Activated naive CD4-positive, alpha-beta T cell treated with anti-CD3 and anti-CD28 coated beads, Interleukin-2, amount 10 ng/mL, durations not matched to agents 7 days and 5 days (primary cell): ENCODE data around the gene TPCN2.

ENCODE experiments used
- CTCF ChIA-PET: fragments of 350-600 bp; sonication (Branson Sonifier 250); formaldehyde crosslinking; loops from one replicate; lab custom pipeline; 2021; ENCODE audit warnings: antibody characterized with exemption; lab: Charles Lee
- DNase-seq: peaks from one replicate; pipeline ENCODE4 v3.0.0-alpha.2; 2020
- H3K27ac Mint-ChIP-seq: one replicate; pipeline ENCODE4 v1.8.0; 2021; ENCODE audit warnings: mild to moderate bottlenecking, moderate library complexity, mixed read lengths
- H3K27me3 Mint-ChIP-seq: one replicate; pipeline ENCODE4 v1.8.0; 2021; ENCODE audit warnings: mild to moderate bottlenecking, mixed read lengths
- H3K36me3 Mint-ChIP-seq: one replicate; pipeline ENCODE4 v1.8.0; 2021; ENCODE audit warnings: mixed read lengths
- H3K4me1 Mint-ChIP-seq: one replicate; pipeline ENCODE4 v1.8.0; 2021; ENCODE audit warnings: mixed read lengths
- H3K4me3 Mint-ChIP-seq: one replicate; pipeline ENCODE4 v1.8.0; 2021; ENCODE audit warnings: mild to moderate bottlenecking, moderate library complexity, mixed read lengths
- H3K9me3 Mint-ChIP-seq: one replicate; pipeline ENCODE4 v1.8.0; 2021; ENCODE audit warnings: mixed read lengths

TPCN2 gene

GRCh38 chr11:69054397-69055211 lies 5.9 kb downstream of the TPCN2 start:
- Mint-ChIP-seq H3K4me3 (no peak overlapping the region), H3K27me3 (no peaks in the 10 kb centered on the region), H3K9me3 (no peaks in the 10 kb centered on the region), H3K4me1 (peaks cover 26% of the 10 kb centered on the region), H3K27ac (no peak overlapping the region), H3K36me3 (peaks cover 3% of the 10 kb centered on the region)
- CTCF ChIA-PET = no interaction called here
- no peak for DNase-seq

- Mint-ChIP-seq H3K27ac (no peak overlapping the region), H3K27me3 (no peaks in the 10 kb centered on the region), H3K9me3 (no peaks in the 10 kb centered on the region), H3K4me3 (no peak overlapping the region), H3K4me1 (peaks cover 20% of the 10 kb centered on the region), H3K36me3 (peaks cover 5% of the 10 kb centered on the region)
- CTCF ChIA-PET = no interaction called here
- no peak for DNase-seq
These were observed 6.5 kb downstream of the TPCN2 start for GRCh38 chr11:69055212-69055586.

GRCh38 chr11:69055598-69056516 lies 7.1 kb downstream of the TPCN2 start:
- Mint-ChIP-seq H3K4me1 (peaks cover 15% of the 10 kb centered on the region), H3K27ac (no peak overlapping the region), H3K27me3 (no peaks in the 10 kb centered on the region), H3K36me3 (peaks cover 5% of the 10 kb centered on the region), H3K4me3 (no peak overlapping the region), H3K9me3 (no peaks in the 10 kb centered on the region)
- DNase-seq = no peak
- CTCF ChIA-PET = no interaction called here

GRCh38 chr11:69057236-69057635 lies 8.5 kb downstream of the TPCN2 start:
- CTCF ChIA-PET = no interaction called here
- Mint-ChIP-seq H3K36me3 (peaks cover 5% of the 10 kb centered on the region), H3K27ac (no peak overlapping the region), H3K4me1 (peaks cover 3% of the 10 kb centered on the region), H3K27me3 (no peaks in the 10 kb centered on the region), H3K9me3 (no peaks in the 10 kb centered on the region), H3K4me3 (no peak overlapping the region)
- DNase-seq = no peak

- no peak overlapping the region for H3K27ac Mint-ChIP-seq
- no peak overlapping the region for H3K4me3 Mint-ChIP-seq
- peaks cover 3% of the 10 kb centered on the region for H3K4me1 Mint-ChIP-seq
- H3K9me3 Mint-ChIP-seq = no peaks in the 10 kb centered on the region
- peaks cover 5% of the 10 kb centered on the region for H3K36me3 Mint-ChIP-seq
- no peaks in the 10 kb centered on the region for H3K27me3 Mint-ChIP-seq
- CTCF ChIA-PET = no interaction called here
- no peak for DNase-seq
These were observed 9.1 kb downstream of the TPCN2 start for GRCh38 chr11:69057801-69058200.

GRCh38 chr11:69058511-69059270 lies 10.0 kb downstream of the TPCN2 start:
- no peaks in the 10 kb centered on the region for H3K27me3 Mint-ChIP-seq
- H3K4me1 Mint-ChIP-seq = peaks cover 3% of the 10 kb centered on the region
- DNase-seq = no peak
- peaks cover 5% of the 10 kb centered on the region for H3K36me3 Mint-ChIP-seq
- no peak overlapping the region for H3K4me3 Mint-ChIP-seq
- CTCF ChIA-PET = no interaction called here
- no peaks in the 10 kb centered on the region for H3K9me3 Mint-ChIP-seq
- no peak overlapping the region for H3K27ac Mint-ChIP-seq

GRCh38 chr11:69059429-69059828 lies 10.7 kb downstream of the TPCN2 start:
- Mint-ChIP-seq H3K27me3 (no peaks in the 10 kb centered on the region), H3K4me1 (peaks cover 3% of the 10 kb centered on the region), H3K27ac (no peak overlapping the region), H3K9me3 (no peaks in the 10 kb centered on the region), H3K4me3 (no peak overlapping the region), H3K36me3 (peaks cover 5% of the 10 kb centered on the region)
- CTCF ChIA-PET = no interaction called here
- DNase-seq = no peak

- no peak overlapping the region for H3K27ac Mint-ChIP-seq
- H3K9me3 Mint-ChIP-seq = no peaks in the 10 kb centered on the region
- peaks cover 5% of the 10 kb centered on the region for H3K36me3 Mint-ChIP-seq
- CTCF ChIA-PET = no interaction called here
- no peak for DNase-seq
- peaks cover 3% of the 10 kb centered on the region for H3K4me1 Mint-ChIP-seq
- H3K4me3 Mint-ChIP-seq = no peak overlapping the region
- H3K27me3 Mint-ChIP-seq = no peaks in the 10 kb centered on the region
These were observed 11.3 kb downstream of the TPCN2 start for GRCh38 chr11:69059985-69060384.

- Mint-ChIP-seq H3K27ac (no peak overlapping the region), H3K27me3 (no peaks in the 10 kb centered on the region), H3K9me3 (no peaks in the 10 kb centered on the region), H3K4me1 (peaks cover 3% of the 10 kb centered on the region), H3K4me3 (no peak overlapping the region), H3K36me3 (peaks cover 2% of the 10 kb centered on the region)
- CTCF ChIA-PET = no interaction called here
- DNase-seq = no peak
These were observed 12.3 kb downstream of the TPCN2 start for GRCh38 chr11:69060806-69061712.

GRCh38 chr11:69061713-69062053 lies 13.0 kb downstream of the TPCN2 start:
- no peaks in the 10 kb centered on the region for H3K4me1 Mint-ChIP-seq
- no peak overlapping the region for H3K4me3 Mint-ChIP-seq
- DNase-seq = no peak
- CTCF ChIA-PET = no interaction called here
- no peaks in the 10 kb centered on the region for H3K27me3 Mint-ChIP-seq
- H3K9me3 Mint-ChIP-seq = no peaks in the 10 kb centered on the region
- H3K36me3 Mint-ChIP-seq = peaks cover 2% of the 10 kb centered on the region
- H3K27ac Mint-ChIP-seq = no peak overlapping the region

GRCh38 chr11:69062169-69062855 lies 13.6 kb downstream of the TPCN2 start:
- H3K27ac Mint-ChIP-seq = no peak overlapping the region
- H3K4me1 Mint-ChIP-seq = no peaks in the 10 kb centered on the region

GRCh38 chr11:69062873-69063651 lies 14.3 kb downstream of the TPCN2 start:
- Mint-ChIP-seq H3K27me3 (no peaks in the 10 kb centered on the region), H3K4me3 (no peak overlapping the region), H3K9me3 (no peaks in the 10 kb centered on the region), H3K27ac (no peak overlapping the region), H3K36me3 (peaks cover 2% of the 10 kb centered on the region), H3K4me1 (no peaks in the 10 kb centered on the region)
- CTCF ChIA-PET = no interaction called here
- DNase-seq = no peak

More at GRCh38 chr11:69062169-69062855, 13.6 kb downstream of the TPCN2 start:
- peaks cover 2% of the 10 kb centered on the region for H3K36me3 Mint-ChIP-seq
- H3K4me3 Mint-ChIP-seq = no peak overlapping the region
- no peak for DNase-seq
- no peaks in the 10 kb centered on the region for H3K9me3 Mint-ChIP-seq
- no peaks in the 10 kb centered on the region for H3K27me3 Mint-ChIP-seq
- CTCF ChIA-PET = no interaction called here
